ENCODE data around the gene DEPDC5. TPM values are rescaled to one million over a fixed set of nuclear protein-coding genes. Genes with fewer than 3 reads are reported as not detected.

Gene DEPDC5
- total RNA-seq, 3 donors from 2014 or later = 13.6 to 20.0 (median 16.1) TPM

GRCh38 chr22:31749636-31750364, 4.0 kb upstream of the DEPDC5 start, which contains the start of gene PRR14L:
PRR14L (minus strand) TSS chr22:31750132; CDS start chr22:31738860, 11,272 bp downstream.
- no peaks in the 10 kb centered on the region for H3K9me3 ChIP-seq
- peak; percentile 97 to 99 for DNase-seq (ENCODE audit: low spot score in 2 of 2)
- H3K36me3 ChIP-seq = no peaks in the 10 kb centered on the region
- H3K4me3 ChIP-seq = peak within 1 kb of the TSS; percentile 88 to 100 (median 93)
- peak within 1 kb of the TSS; percentile 91 to 92 for H3K27ac ChIP-seq
- H3K4me1 ChIP-seq = peaks cover 0 to 10% of the 10 kb centered on the region in 2 donors
- H3K27me3 ChIP-seq = no peaks in the 10 kb centered on the region
- TF ChIP-seq POLR2AphosphoS5 (IDR thresholded peaks at IDR 0.05) (peak; percentile 75 to 76 (median 76)), POLR2A (IDR thresholded peaks at IDR 0.05) (peak; percentile 68), CTCF (IDR thresholded peaks at IDR 0.05) (no peak)
- intact Hi-C loops (cut with DNase I; ENCODE audit: low total_unique reads) = no loop called here

- no peaks in the 10 kb centered on the region for H3K36me3 ChIP-seq
- H3K27ac ChIP-seq = peak overlapping the region; percentile 91 to 92
- DNase-seq (ENCODE audit: low spot score in 2 of 2) = no peak
- H3K4me1 ChIP-seq = peaks cover 0 to 12% of the 10 kb centered on the region in 2 donors
- intact Hi-C loops (cut with DNase I; ENCODE audit: low total_unique reads) = no loop called here
- no peaks in the 10 kb centered on the region for H3K9me3 ChIP-seq
- peak overlapping the region; percentile 88 to 100 (median 93) for H3K4me3 ChIP-seq
- no peaks in the 10 kb centered on the region for H3K27me3 ChIP-seq
- TF ChIP-seq POLR2A (IDR thresholded peaks at IDR 0.05) (no peak), POLR2AphosphoS5 (IDR thresholded peaks at IDR 0.05) (no peak), CTCF (IDR thresholded peaks at IDR 0.05) (no peak)
Observed at GRCh38 chr22:31750365-31751284, 3.2 kb upstream of the DEPDC5 start.

GRCh38 chr22:31752096-31752847, 1.5 kb upstream of the DEPDC5 start:
- TF ChIP-seq POLR2A (IDR thresholded peaks at IDR 0.05) (no peak), CTCF (IDR thresholded peaks at IDR 0.05) (no peak), POLR2AphosphoS5 (IDR thresholded peaks at IDR 0.05) (no peak)
- H3K4me3 ChIP-seq = peak overlapping the region in 1 of 3 donors; percentile 87
- no peaks in the 10 kb centered on the region for H3K27me3 ChIP-seq
- H3K4me1 ChIP-seq = peaks cover 0 to 12% of the 10 kb centered on the region in 2 donors
- peak overlapping the region; percentile 97 for H3K27ac ChIP-seq
- no peaks in the 10 kb centered on the region for H3K36me3 ChIP-seq
- no peak for DNase-seq (ENCODE audit: low spot score in 2 of 2)
- H3K9me3 ChIP-seq = no peaks in the 10 kb centered on the region
- intact Hi-C loops (cut with DNase I; ENCODE audit: low total_unique reads) = no loop called here

- DNase-seq (ENCODE audit: low spot score in 2 of 2) = peak in 1 of 2 donors; percentile 26
- Histone ChIP-seq H3K4me1 (peaks cover 0 to 12% of the 10 kb centered on the region in 2 donors), H3K27me3 (no peaks in the 10 kb centered on the region), H3K27ac (peak overlapping the region; percentile 97), H3K36me3 (no peaks in the 10 kb centered on the region), H3K4me3 (peak overlapping the region; percentile 74 to 87 (median 79)), H3K9me3 (no peaks in the 10 kb centered on the region)
- TF ChIP-seq POLR2AphosphoS5 (IDR thresholded peaks at IDR 0.05) = no peak
- TF ChIP-seq POLR2A (IDR thresholded peaks at IDR 0.05) = no peak
- TF ChIP-seq CTCF (IDR thresholded peaks at IDR 0.05) = no peak
- intact Hi-C loops (cut with DNase I; ENCODE audit: low total_unique reads) = no loop called here
Observed at GRCh38 chr22:31753005-31753633, 700 bp upstream of the DEPDC5 start.

Measured in breast epithelium (tissue), 4 donors.